K562 (cell line): ENCODE measurements around the gene DOCK1. TPM values are rescaled to one million over a fixed set of nuclear protein-coding genes. Genes with fewer than 3 reads are reported as not detected.

Experiments
- BCLAF1 ChIP-seq, 2 experiments: fragments of 450-650 bp in 1 of 2; IDR thresholded peaks; 2 replicates each; pipeline ENCODE4 v1.6.1; 2011 to 2017; ENCODE audit warnings: low read depth in 2 of 2, antibody characterized with exemption in 1 of 2, borderline replicate concordance in 1 of 2, low read length in 1 of 2, mild to moderate bottlenecking in 1 of 2, mixed read lengths in 1 of 2; ENCODE audit not compliant: control insufficient read depth in 1 of 2
- KAT7 ChIP-seq: sonication (generic); formaldehyde crosslinking; IDR thresholded peaks from 2 replicates; pipeline ENCODE4 v1.8.0; 2022; ENCODE audit warnings: missing genetic modification reagents, mild to moderate bottlenecking, borderline replicate concordance
- KDM5B ChIP-seq: fragments of 200-600 bp; sonication (generic); IDR thresholded peaks from 2 replicates; pipeline ENCODE4 v1.6.1; 2012; ENCODE audit warnings: low read depth, mild to moderate bottlenecking, moderate library complexity, low read length, control low read depth, inconsistent platforms; ENCODE audit not compliant: insufficient replicate concordance
- MEIS2 ChIP-seq: fragments of 450-650 bp; IDR thresholded peaks from 2 replicates; pipeline ENCODE4 v1.6.1; 2014; ENCODE audit warnings: mild to moderate bottlenecking; ENCODE audit not compliant: partially characterized antibody
- MGA ChIP-seq: fragments of 450-650 bp; IDR thresholded peaks from 2 replicates; pipeline ENCODE4 v1.6.1; 2016; ENCODE audit warnings: mild to moderate bottlenecking, moderate library complexity
- SMARCE1 ChIP-seq: fragments of 450-650 bp; IDR thresholded peaks from 2 replicates; pipeline ENCODE4 v1.7.1; 2016; ENCODE audit warnings: mild to moderate bottlenecking
- TCFL5 ChIP-seq: fragments of 250-450 bp; sonication (Bioruptor Pico); conservative IDR thresholded peaks from 2 replicates; pipeline ENCODE4 v1.6.1; 2021; ENCODE audit warnings: mild to moderate bottlenecking, moderate library complexity, matching md5 sums
- ZBTB17 ChIP-seq: fragments of 450-650 bp; formaldehyde crosslinking; IDR thresholded peaks from 2 replicates; pipeline ENCODE4 v1.4.0; 2020; ENCODE audit warnings: mild to moderate bottlenecking
- polyA plus RNA-seq, 8 experiments: library from polyadenylated mRNA; depleted of rRNA in 4 of 8; stranded (reverse) in 5 of 8; unstranded in 3 of 8; fragments of >200 nt; fragmentation: Nextera tagmentation in 2 of 8; fragmentation: Illumina TruSeq in 1 of 8; extraction: Ambion mirVana in 2 of 8; extraction: Trizol in 1 of 8; gene quantifications; 2 replicates each; pipeline versions ENCODE4 v1.2.1 to v1.2.3, GENCODE V29; 2011 to 2014; ENCODE audit warnings: inconsistent platforms in 1 of 8, missing spikeins in 1 of 8
- total RNA-seq, 7 experiments: library from RNA; depleted of rRNA in 6 of 7; stranded (reverse); fragments of >200 nt in 6 of 7; fragmentation: Illumina TruSeq in 2 of 7; extraction: Trizol in 2 of 7; gene quantifications; 2 replicates each; pipeline versions ENCODE4 v1.2.1 to v1.2.3, GENCODE V29; 2011 to 2021; ENCODE audit warnings: low replicate concordance in 1 of 7

DOCK1 gene
- total and polyA plus RNA-seq, 9 of the 15 experiments (the other 6 are each of a cell fraction or from before 2014, with no cell fraction given) = 0.31 TPM; not detected in 8

- TF ChIP-seq MGA (no peak), KDM5B (no peak), ZBTB17 (CRISPR knock-in tag) (no peak), KAT7 (CRISPR knock-in tag) (no peak), BCLAF1 (IDR thresholded peaks at IDR 0.05; ENCODE audit: borderline replicate concordance in 1 of 2, control insufficient read depth in 1 of 2, low read depth in 2 of 2, low read length in 1 of 2) (no peak), SMARCE1 (no peak), MEIS2 (no peak), TCFL5 (CRISPR knock-in tag) (no peak)
Measured at GRCh38 chr10:127259347-127259746, 354.1 kb downstream of the DOCK1 start (continued).
